NCI-H2227 treated with DMSO at 0.1 percent for 48 hours (cell line): ENCODE data around the gene HNRNPA1.
"Not testable (repeated sequence)": the region's sequence is repeated elsewhere in the genome, so short reads cannot be mapped to it uniquely, and the experiment has no call there.

Experiments
- DNase-seq: peaks from one replicate; lab custom pipeline; 2025; lab: John Stamatoyannopoulos, UW

Gene HNRNPA1

GRCh38 chr12:54299515-54300224 lies 19.1 kb downstream of the HNRNPA1 start:
- no peak for DNase-seq

GRCh38 chr12:54300225-54300731 lies 19.8 kb downstream of the HNRNPA1 start:
- no peak for DNase-seq

- peak; percentile 30 for DNase-seq
Observed at GRCh38 chr12:54300732-54301427, 20.4 kb downstream of the HNRNPA1 start, which contains the start of gene NFE2. Gene NFE2 (minus strand): TSS chr12:54301015. CDS start chr12:54295248, 5,767 bp downstream.

- DNase-seq = no peak
Observed at GRCh38 chr12:54301428-54302048, 21.0 kb downstream of the HNRNPA1 start.

GRCh38 chr12:54303640-54304039 lies 23.1 kb downstream of the HNRNPA1 start:
- no peak for DNase-seq

GRCh38 chr12:54304187-54304810 lies 23.8 kb downstream of the HNRNPA1 start:
- DNase-seq = no peak

GRCh38 chr12:54306925-54307741 lies 26.6 kb downstream of the HNRNPA1 start:
- DNase-seq = peak; percentile 7

- DNase-seq = no peak
Observed at GRCh38 chr12:54311051-54311450, 30.5 kb downstream of the HNRNPA1 start.

- DNase-seq = not testable (repeated sequence)
Observed at GRCh38 chr12:54312309-54312708, 31.8 kb downstream of the HNRNPA1 start.

GRCh38 chr12:54321363-54321762 lies 40.8 kb downstream of the HNRNPA1 start:
- DNase-seq = no peak

GRCh38 chr12:54324617-54325441 lies 44.3 kb downstream of the HNRNPA1 start, which contains the start of gene COPZ1:
Gene COPZ1 (plus strand): TSS chr12:54325131. CDS start chr12:54325164, 33 bp downstream.
- peak; percentile 95 for DNase-seq

GRCh38 chr12:54325442-54326109 lies 45.0 kb downstream of the HNRNPA1 start:
- not testable (repeated sequence) for DNase-seq

GRCh38 chr12:54328595-54329337 lies 48.2 kb downstream of the HNRNPA1 start:
- DNase-seq = no peak

- peak; percentile 38 for DNase-seq
Observed at GRCh38 chr12:54329759-54330158, 49.2 kb downstream of the HNRNPA1 start.

- no peak for DNase-seq
Observed at GRCh38 chr12:54330442-54330841, 49.9 kb downstream of the HNRNPA1 start.

- no peak for DNase-seq
Observed at GRCh38 chr12:54331461-54331860, 50.9 kb downstream of the HNRNPA1 start.

GRCh38 chr12:54333420-54334034 lies 53.0 kb downstream of the HNRNPA1 start:
- DNase-seq = no peak
